CD4-positive, alpha-beta T cell treated with Interleukin-1 beta for 1 hour (primary cell): ENCODE measurements around the gene UBXN4.
"Not testable (repeated sequence)": the region's sequence is repeated elsewhere in the genome, so short reads cannot be mapped to it uniquely, and the experiment has no call there.

Source experiments
- DNase-seq, 2 donors: peaks; one replicate each; pipeline ENCODE4 v3.0.0-alpha.2; 2020 to 2022

UBXN4 gene

DNA sequence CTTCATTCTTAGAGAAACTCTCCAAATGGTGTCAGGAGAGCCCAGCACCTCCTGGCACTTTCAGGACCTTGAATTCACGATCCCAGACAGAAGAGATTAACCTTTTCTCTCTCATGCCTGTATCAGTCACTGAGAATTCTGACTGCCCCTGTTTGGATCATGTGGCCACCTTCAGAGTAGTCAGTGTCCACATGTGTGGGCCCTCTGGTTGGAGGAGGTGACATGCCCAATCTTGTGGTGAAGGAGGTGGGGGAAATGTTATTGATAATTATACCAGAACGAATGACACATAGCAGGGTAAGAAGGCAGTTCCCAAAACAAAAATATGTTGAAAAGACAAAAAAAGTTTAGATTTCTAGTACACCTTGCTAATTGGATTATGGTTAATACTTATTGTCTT, 31.7 kb downstream of the UBXN4 start:
- DNase-seq, result no peak

DNA sequence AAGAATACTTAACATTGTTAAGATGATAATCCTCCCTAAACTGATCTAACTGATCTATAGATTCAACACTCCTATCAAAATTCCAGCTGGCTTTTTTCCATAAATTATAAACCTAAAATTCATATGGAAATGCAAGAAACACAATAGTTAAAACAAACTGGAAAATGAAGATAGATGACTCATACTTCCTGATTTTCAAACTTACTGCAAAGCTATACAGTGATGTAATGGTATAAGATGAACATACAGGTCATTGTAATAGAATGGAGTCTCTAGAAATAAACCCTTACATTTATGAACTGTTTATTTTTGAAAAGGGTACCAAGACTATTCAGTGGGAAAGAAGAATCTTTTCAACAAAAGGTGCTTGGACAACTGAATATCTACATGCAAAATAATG, 32.3 kb downstream of the UBXN4 start:
- no peak for DNase-seq

- no peak for DNase-seq
Measured at GRCh38 chr2:135775420-135775819, 33.8 kb downstream of the UBXN4 start.

DNA sequence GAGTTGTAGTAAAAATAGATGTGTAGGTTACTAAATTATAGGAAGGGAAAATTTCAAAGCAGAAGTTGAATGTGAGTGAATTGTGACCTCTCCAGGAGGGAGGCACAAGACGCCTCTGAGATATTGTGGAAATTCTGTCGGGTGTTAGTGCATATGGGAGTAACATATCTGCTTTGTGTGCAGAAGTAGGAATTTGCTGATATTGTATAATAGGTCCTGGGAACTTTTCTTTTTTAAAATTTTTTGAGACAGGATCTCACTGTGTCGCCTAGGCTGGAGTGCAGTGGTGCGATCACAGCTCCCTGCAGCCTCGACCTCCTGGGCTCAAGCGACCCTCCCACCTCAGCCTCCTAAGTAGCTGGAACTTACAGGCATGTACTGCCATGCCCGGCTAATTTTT, 34.7 kb downstream of the UBXN4 start:
- DNase-seq, result no peak

DNA sequence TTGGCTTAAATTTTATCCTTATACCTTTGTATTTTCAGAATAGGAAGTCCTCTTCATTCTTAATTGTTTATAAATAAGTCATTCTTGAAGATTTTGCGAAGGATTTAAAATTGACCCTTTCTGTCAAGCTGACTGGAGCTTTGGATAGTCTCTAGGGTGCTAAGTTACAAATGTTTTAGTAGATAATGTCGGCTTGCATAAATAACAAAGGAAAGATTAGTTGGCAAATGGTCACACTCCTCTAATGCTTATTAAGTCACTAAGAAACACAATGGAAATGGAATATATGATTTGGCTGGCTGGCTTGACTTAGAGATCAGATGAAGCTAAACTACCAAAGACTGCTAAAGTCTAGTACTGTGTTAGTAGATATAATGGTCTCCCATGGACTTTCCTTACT, 40.6 kb downstream of the UBXN4 start:
- DNase-seq, result no peak

- no peak for DNase-seq
Measured at GRCh38 chr2:135783439-135783838, 41.8 kb downstream of the UBXN4 start.

DNA sequence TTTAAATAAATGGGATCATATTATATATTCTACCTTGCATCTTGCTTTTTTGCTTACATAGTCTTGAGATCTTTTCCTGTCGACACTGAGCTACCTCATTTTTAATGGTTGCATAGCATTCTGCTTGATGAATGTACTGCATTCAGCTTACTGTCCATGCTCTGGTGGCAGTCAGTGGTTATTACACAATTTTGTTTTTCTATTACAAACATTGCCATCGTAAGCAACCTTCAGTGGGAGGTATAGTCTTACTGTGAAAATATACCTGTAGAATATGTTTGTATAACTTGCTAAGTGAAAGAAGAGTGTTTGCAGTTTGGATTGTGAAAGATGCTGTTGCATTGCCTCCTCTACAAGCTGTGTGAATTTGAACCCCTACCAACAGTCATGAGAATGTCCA, 43.4 kb downstream of the UBXN4 start:
- DNase-seq, result no peak

- DNase-seq, result no peak
Measured at GRCh38 chr2:135786823-135787222, 45.2 kb downstream of the UBXN4 start.

DNA sequence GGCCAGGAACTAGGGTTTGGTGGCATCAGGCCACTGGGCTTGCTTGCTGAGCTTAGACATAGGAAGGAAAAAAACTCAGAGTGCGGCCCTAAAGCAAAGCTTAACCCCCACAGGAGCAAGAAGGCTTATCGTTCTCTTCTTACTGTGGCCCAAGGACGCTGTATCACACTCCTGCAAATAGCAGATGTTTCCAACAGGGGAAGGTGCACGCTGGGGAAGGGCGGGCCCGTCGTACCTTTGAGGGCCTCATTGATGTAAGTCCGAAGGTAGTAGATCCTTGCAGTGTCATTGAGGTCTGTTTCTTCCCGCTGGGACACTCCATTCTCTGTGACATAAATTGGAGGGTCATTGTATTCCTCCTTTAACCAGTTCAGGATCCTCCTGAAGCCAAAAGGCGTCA, 48.8 kb downstream of the UBXN4 start:
- no peak for DNase-seq

- DNase-seq, result no peak
Measured at GRCh38 chr2:135791418-135792190, 49.9 kb downstream of the UBXN4 start.

GRCh38 chr2:135792401-135793150, 50.9 kb downstream of the UBXN4 start:
- DNase-seq, result no peak

DNA sequence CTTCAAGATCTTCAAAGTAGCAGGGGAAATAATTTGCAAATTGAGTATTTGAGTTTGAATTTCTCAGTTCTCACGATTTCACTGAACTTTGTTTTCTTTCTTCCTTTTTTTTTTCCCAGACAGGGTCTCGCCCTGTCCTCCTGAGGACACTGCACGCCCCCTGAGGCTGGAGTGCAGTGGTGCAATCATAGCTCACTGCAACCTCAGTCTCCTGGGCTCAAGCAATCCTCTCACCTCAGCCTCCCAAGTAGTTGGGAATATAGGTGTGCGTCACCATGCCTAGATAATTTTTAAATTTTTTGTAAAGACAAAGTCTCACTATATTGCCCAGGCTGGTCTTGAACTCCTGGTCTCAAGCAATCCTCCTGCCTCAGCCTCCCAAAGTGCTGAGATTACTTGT, 54.0 kb downstream of the UBXN4 start:
- not testable (repeated sequence) for DNase-seq

- DNase-seq, result no peak
Measured at GRCh38 chr2:135796606-135797005, 55.0 kb downstream of the UBXN4 start.

DNA sequence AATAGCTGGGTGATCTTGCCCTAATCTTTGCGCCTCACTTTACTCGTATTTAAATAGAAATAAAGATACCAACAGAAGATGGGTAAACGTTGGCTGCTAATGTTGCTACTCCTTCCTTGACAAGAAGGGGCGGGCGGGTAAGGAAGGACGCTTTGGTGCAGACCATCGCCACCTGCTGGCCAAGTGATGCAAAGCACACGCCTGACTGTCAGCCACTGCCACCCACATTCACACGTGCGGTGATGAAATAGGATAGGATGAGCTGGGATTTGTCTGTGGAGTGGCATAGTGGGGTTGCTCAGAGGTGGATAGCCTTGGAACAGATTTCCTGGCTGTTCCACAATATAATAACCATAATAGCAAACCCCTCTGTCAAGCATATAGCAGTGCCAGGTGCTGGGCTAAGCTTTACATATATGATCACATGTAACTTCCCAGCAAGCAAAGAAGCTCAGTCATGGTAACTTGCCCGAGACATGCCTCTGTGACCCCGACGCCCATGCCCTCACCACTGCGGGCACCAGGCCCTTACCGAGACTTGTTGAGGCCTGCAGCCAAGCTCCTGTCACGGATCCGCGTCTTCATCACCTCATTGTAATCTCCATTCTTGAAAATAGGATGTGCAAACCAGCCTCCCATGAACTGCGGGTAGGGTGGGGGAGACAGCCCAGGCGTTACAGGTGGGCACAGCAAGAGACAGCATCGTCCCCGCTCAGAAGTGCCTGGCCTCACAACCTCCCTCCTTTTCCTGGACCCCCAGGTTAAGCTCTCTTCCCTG, 56.0 kb downstream of the UBXN4 start:
- DNase-seq, result peak; percentile 75

DNA sequence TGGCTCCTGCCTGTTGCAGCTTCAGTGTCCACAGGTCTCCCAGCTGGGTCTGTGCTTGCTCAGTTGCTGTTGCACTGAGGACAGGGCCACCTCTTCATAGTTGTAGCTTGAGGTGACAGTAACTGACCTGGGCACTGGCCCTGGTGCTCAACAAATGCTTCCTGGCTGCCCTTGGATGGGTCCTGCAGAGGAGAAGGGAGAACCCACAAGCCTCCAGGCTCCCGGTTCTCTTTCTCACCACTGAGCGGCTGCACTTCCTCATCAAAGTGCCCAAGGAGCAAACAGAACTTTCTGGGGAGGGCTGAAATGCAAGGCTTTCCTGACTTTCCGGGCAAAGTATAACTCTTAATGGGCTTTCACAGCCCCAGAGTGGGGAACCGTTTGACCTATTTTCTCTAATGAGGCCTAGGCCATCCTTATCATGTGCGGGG, 56.6 kb downstream of the UBXN4 start:
- no peak for DNase-seq

DNA sequence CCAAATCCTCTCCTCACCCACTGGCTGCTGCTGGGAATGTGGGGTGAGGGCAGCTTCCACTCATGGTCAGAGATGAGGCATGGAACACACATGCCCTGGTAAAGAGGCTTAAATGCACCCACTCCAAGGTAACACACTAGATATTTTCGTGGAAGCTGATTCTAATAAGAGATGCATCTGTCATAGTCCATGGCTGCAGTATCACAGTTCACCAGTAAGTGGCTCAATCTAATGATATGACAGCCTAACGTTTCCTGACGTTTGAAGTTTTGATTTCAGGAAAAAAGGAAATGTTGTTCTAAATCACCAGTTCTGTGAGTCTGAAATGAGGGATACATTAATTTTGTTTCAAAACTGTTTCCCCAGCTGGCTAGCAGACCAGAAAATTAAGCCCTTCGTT, 57.1 kb downstream of the UBXN4 start:
- DNase-seq, result no peak

- DNase-seq, result no peak
Measured at GRCh38 chr2:135799738-135800137, 58.1 kb downstream of the UBXN4 start.

GRCh38 chr2:135800513-135801460, 59.1 kb downstream of the UBXN4 start:
- DNase-seq, result no peak

- DNase-seq, result no peak
Measured at GRCh38 chr2:135802350-135802749, 60.7 kb downstream of the UBXN4 start.

- DNase-seq, result no peak
Measured at GRCh38 chr2:135803278-135803677, 61.6 kb downstream of the UBXN4 start.

GRCh38 chr2:135807874-135808273, 66.2 kb downstream of the UBXN4 start:
- DNase-seq, result not testable (repeated sequence)

DNA sequence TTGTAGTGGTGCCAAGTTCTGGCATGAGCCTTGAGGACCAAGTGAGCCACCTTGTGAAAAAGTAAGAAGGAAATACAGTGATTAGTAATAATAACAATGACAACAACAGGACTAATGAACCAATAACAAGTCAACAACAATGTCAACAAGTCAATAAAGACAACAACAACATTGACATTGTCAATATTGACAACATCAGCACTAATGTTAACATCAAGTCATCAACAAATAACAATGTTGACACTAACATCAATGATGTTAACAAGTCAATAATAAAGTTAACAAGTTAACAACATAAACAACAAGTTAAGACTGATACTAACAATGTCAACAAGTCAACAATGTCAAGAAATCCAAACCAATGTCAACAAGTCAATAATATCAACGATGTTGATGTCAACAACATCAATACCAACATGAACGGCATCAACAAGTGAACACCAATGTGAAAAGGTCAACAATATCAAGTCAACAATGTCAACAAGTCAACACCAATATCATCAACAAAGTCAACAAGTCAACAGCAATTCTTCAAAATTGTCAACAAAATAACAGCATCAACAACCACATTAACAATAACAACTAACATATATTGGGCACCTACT, 71.4 kb downstream of the UBXN4 start:
- DNase-seq, result no peak
